HepG2 (cell line): Measurements from ENCODE around the gene JOSD1. TPM values are rescaled to one million over a fixed set of nuclear protein-coding genes. Genes with fewer than 3 reads are reported as not detected.

Experiments used
- ATAC-seq: fragments of 200-7000 bp; cut with Tn5 transposase; 3 replicates; pipeline ENCODE4 v1.9.1; 2020; ENCODE audit warnings: mild to moderate bottlenecking, moderate library complexity
- BruUV-seq: library from RNA; stranded (reverse); fragments of 400-500 nt; replicated peaks from 2 replicates; lab custom pipeline; 2021; lab: Mats Ljungman, UMichigan
- CTCF ChIA-PET: fragments of 300-600 bp; formaldehyde crosslinking; extraction: SDS; loops from one replicate; lab custom pipeline; 2021; ENCODE audit warnings: low total read pairs, inconsistent platforms, low intra/inter-chr PET ratio; lab: Yijun Ruan, JAX
- POLR2A ChIA-PET: fragments of 350-600 bp; sonication (Branson Sonifier 250); formaldehyde crosslinking; loops from one replicate; lab custom pipeline; 2020; ENCODE audit warnings: antibody characterized with exemption, inconsistent platforms; lab: Yijun Ruan, JAX
- DNase-seq: peaks from one replicate; pipeline ENCODE4 v3.0.0-alpha.2; 2015; ENCODE audit warnings: low spot score
- FAIRE-seq: peaks from 3 replicates; lab custom pipeline; 2011; peaks lifted over from hg19 to GRCh38; lab: Jason Lieb, UNC
- H2AFZ ChIP-seq: one replicate; pipeline ENCODE4 v1.6.1; 2011; ENCODE audit warnings: low read length, inconsistent platforms
- H3K27ac ChIP-seq: fragments of 300-600 bp; 3 replicates; pipeline ENCODE4 v1.8.0; 2011; ENCODE audit warnings: mixed run types, mild to moderate bottlenecking, mixed read lengths, low read length, inconsistent platforms; ENCODE audit not compliant: insufficient read depth; ENCODE audit errors: extremely low read length
- H3K27me3 ChIP-seq, 2 experiments: fragments of 200-600 bp in 1 of 2; 2 replicates in 1 of 2; 3 replicates in 1 of 2; pipeline versions ENCODE4 v1.6.0 to v1.8.0; 2011; ENCODE audit warnings: low read length in 2 of 2, mild to moderate bottlenecking in 2 of 2, moderate library complexity in 2 of 2, inconsistent platforms in 1 of 2; ENCODE audit not compliant: insufficient read depth in 2 of 2, control insufficient read depth in 1 of 2
- H3K36me3 ChIP-seq, 2 experiments: fragments of 200-600 bp in 1 of 2; replicated peaks in 1 of 2; 2 replicates in 1 of 2; 3 replicates in 1 of 2; pipeline versions ENCODE4 v1.5.1 to v1.8.0; 2011; ENCODE audit warnings: low read length in 2 of 2, inconsistent platforms in 1 of 2; ENCODE audit not compliant: insufficient read depth in 2 of 2, control insufficient read depth in 1 of 2
- H3K4me1 ChIP-seq: 2 replicates; pipeline ENCODE4 v1.5.1; 2012; ENCODE audit warnings: low read length, inconsistent platforms; ENCODE audit not compliant: insufficient read depth
- H3K4me2 ChIP-seq: 2 replicates; pipeline ENCODE4 v1.6.0; 2011; ENCODE audit warnings: low read depth, low read length, inconsistent platforms
- H3K4me3 ChIP-seq, 3 experiments: fragments of 200-600 bp in 1 of 3; sonication (generic), shearing (Covaris generic) in 1 of 3; replicated peaks in 1 of 3; 2 replicates each; pipeline ENCODE4 v1.5.1; 2011 to 2016; ENCODE audit warnings: low read length in 3 of 3, inconsistent platforms in 2 of 3, low read depth in 2 of 3, mild to moderate bottlenecking in 2 of 3, control low read depth in 1 of 3, mixed read lengths in 1 of 3; ENCODE audit not compliant: insufficient read depth in 1 of 3
- H3K79me2 ChIP-seq: one replicate; pipeline ENCODE4 v1.6.1; 2011; ENCODE audit warnings: low read length, inconsistent platforms; ENCODE audit not compliant: insufficient read depth
- H3K9ac ChIP-seq: 2 replicates; pipeline ENCODE4 v1.6.0; 2011; ENCODE audit warnings: mild to moderate bottlenecking, low read depth, low read length, inconsistent platforms; ENCODE audit not compliant: insufficient read depth
- H3K9me3 ChIP-seq: 2 replicates; pipeline ENCODE4 v1.5.1; 2012; ENCODE audit warnings: mild to moderate bottlenecking, low read length
- H4K20me1 ChIP-seq: 2 replicates; pipeline ENCODE4 v1.6.0; 2011; ENCODE audit warnings: inconsistent platforms, mild to moderate bottlenecking, low read length, moderate library complexity; ENCODE audit not compliant: insufficient read depth
- ATF7 ChIP-seq, 2 experiments: fragments of 450-650 bp in 1 of 2; sonication (generic) in 1 of 2; formaldehyde crosslinking in 1 of 2; IDR thresholded peaks; 2 replicates each; pipeline versions ENCODE4 v1.4.0 to v1.6.1; 2016 to 2020; ENCODE audit warnings: antibody characterized with exemption in 1 of 2, mild to moderate bottlenecking in 1 of 2, missing genetic modification reagents in 1 of 2
- CHCHD3 ChIP-seq: sonication (generic); formaldehyde crosslinking; IDR thresholded peaks from 2 replicates; pipeline ENCODE4 v1.8.0; 2022; ENCODE audit warnings: mild to moderate bottlenecking, missing genetic modification reagents, moderate library complexity
- TBX2 ChIP-seq: sonication (generic); formaldehyde crosslinking; IDR thresholded peaks from 2 replicates; pipeline ENCODE4 v1.5.0; 2020; ENCODE audit warnings: missing genetic modification reagents, mild to moderate bottlenecking, borderline replicate concordance
- XBP1 ChIP-seq: sonication (generic); formaldehyde crosslinking; IDR thresholded peaks from 2 replicates; pipeline ENCODE4 v1.5.0; 2020; ENCODE audit warnings: missing genetic modification reagents
- ZBTB21 ChIP-seq: sonication (generic); formaldehyde crosslinking; IDR thresholded peaks from 2 replicates; pipeline ENCODE4 v1.4.0; 2020; ENCODE audit warnings: missing genetic modification reagents
- ZNF546 ChIP-seq: sonication (generic); formaldehyde crosslinking; conservative IDR thresholded peaks from 2 replicates; pipeline ENCODE4 v1.8.1; 2023; ENCODE audit warnings: mild to moderate bottlenecking, missing genetic modification reagents
- ZNF768 ChIP-seq: sonication (generic); formaldehyde crosslinking; IDR thresholded peaks from 2 replicates; pipeline ENCODE4 v1.4.0; 2020; ENCODE audit warnings: missing genetic modification reagents
- ZSCAN29 ChIP-seq: sonication (generic); formaldehyde crosslinking; conservative IDR thresholded peaks from 2 replicates; pipeline ENCODE4 v1.4.0; 2020; ENCODE audit warnings: mild to moderate bottlenecking, missing genetic modification reagents
- WGBS: methylation state at CpG from one replicate; pipeline ENCODE4 v1.1.6; 2017; ENCODE audit warnings: low lambda C conversion rate; 5-methylcytosine and 5-hydroxymethylcytosine counted together
- in situ Hi-C: cut with HindIII; loops from 2 replicates; pipeline ENCODE4 v1.10.0; 2017; ENCODE audit warnings: low pct_unique_long_range_greater_than_20kb; ENCODE audit not compliant: extremely low pct_ligation_motif_present
- intact Hi-C: fragments of 100-400 bp; cut with micrococcal nuclease; formaldehyde crosslinking; loops from one replicate; pipeline ENCODE4 v1.10.0; 2022; ENCODE audit not compliant: unreplicated experiment
- polyA plus RNA-seq, 8 experiments: library from polyadenylated mRNA; depleted of rRNA in 3 of 8; stranded (reverse) in 7 of 8; unstranded in 1 of 8; fragments of >200 nt; fragmentation: Illumina TruSeq in 4 of 8; extraction: Trizol in 4 of 8; gene quantifications; 2 replicates each; pipeline versions ENCODE4 v1.2.1 to v1.2.3, GENCODE V29; 2011 to 2016; ENCODE audit warnings: low read depth in 4 of 8, missing spikeins in 1 of 8, mixed read lengths in 1 of 8; ENCODE audit not compliant: insufficient read depth in 1 of 8
- total RNA-seq, 5 experiments: library from RNA; depleted of rRNA; stranded (reverse); fragments of >200 nt; fragmentation: Illumina TruSeq; extraction: Trizol; gene quantifications; 2 replicates each; pipeline ENCODE4 v1.2.3, GENCODE V29; 2016; ENCODE audit warnings: low read depth in 1 of 5

The JOSD1 gene
- total and polyA plus RNA-seq, 2 of the 13 experiments (the other 11 are each of a cell fraction or from before 2014, with no cell fraction given), result 31.7 to 38.4 TPM

DNA sequence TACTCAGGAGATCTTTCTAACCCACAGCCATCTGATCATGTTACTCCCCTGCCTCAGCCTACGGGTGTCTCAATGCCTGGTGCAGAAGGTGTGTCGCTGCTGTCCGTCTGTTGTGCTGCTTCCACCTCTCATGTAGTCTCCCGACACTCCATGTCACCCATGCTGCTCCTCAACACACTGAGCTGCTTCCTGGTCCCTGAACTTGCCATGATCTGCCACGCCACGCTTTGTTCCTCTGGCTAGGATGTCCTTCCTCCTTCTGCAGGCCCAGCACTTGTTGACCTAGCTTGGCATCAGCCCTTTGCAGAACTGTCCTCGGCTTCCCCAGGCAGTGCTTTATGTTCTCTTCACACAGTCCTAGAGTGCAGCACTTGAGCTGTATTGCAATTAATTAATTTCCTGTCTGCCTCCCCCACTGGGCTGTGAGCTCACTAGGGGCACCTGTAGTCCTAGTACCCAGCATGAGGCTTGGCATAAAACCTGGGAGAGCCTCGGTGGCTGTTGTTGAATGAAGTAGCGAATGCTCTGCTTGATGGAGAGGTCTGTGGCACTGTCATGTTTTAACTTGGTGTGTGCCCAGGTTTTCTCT lies 14.5 kb upstream of the JOSD1 start (continued):
- TF ChIP-seq TBX2 (CRISPR knock-in tag) (no peak), XBP1 (CRISPR knock-in tag) (no peak), ZNF546 (CRISPR knock-in tag) (no peak)

DNA sequence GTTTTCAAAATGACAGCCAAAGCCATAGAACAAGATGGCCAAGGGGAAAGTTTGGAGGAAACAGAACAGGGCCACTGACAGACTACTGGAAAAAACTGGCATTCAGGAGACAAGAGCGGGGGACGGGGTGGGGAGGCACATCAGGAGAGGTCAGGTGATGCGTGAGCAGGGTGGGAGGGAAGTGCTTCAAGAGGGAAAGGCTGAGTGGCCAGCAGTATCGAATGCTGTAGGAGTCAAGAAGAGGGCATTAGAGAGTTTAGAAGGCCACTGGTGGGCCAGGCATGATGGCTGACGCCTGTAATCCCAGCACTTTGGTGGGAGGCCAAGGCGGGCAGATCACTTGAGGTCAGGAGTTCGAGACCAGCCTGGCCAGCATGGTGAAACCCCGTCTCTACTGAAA lies 13.2 kb upstream of the JOSD1 start:
- DNase-seq (no peak), FAIRE-seq (no peak), ATAC-seq (no peak)
- no peak overlapping the region for H3K27ac ChIP-seq
- H3K4me2 ChIP-seq, result no peak overlapping the region
- intact Hi-C loops, result no loop called here
- H3K9me3 ChIP-seq, result no peaks in the 10 kb centered on the region
- peaks cover 68% of the 10 kb centered on the region for H3K79me2 ChIP-seq
- no peak overlapping the region for H3K9ac ChIP-seq
- no peak overlapping the region for H3K4me3 ChIP-seq
- BruUV-seq, result no TSS peak
- WGBS, result 97% methylated on average over 8 of the region's 8 CpGs
- peaks cover 38 to 60% of the 10 kb centered on the region in 2 experiments for H3K36me3 ChIP-seq
- POLR2A ChIA-PET, result no interaction called here
- H3K27me3 ChIP-seq, result no peaks in the 10 kb centered on the region
- in situ Hi-C loops, result no loop called here
- no peak overlapping the region for H2AFZ ChIP-seq
- CTCF ChIA-PET, result no interaction called here
- peaks cover 2% of the 10 kb centered on the region; the same call in 1 of the 2 replicates for H3K4me1 ChIP-seq
- TF ChIP-seq CHCHD3 (no peak), ZBTB21 (no peak), ZSCAN29 (no peak), ZNF768 (CRISPR knock-in tag) (no peak), ATF7 (IDR thresholded peaks at IDR 0.05) (no peak), ATF7 (CRISPR knock-in tag; IDR thresholded peaks at IDR 0.05) (no peak)
- peaks cover 62% of the 10 kb centered on the region for H4K20me1 ChIP-seq
